NCI-H128 (cell line): ENCODE data around the gene MIOX.

Source experiments
- DNase-seq: peaks from one replicate; lab custom pipeline; 2025; ENCODE audit not compliant: unreplicated experiment; lab: John Stamatoyannopoulos, UW

The MIOX gene

DNA sequence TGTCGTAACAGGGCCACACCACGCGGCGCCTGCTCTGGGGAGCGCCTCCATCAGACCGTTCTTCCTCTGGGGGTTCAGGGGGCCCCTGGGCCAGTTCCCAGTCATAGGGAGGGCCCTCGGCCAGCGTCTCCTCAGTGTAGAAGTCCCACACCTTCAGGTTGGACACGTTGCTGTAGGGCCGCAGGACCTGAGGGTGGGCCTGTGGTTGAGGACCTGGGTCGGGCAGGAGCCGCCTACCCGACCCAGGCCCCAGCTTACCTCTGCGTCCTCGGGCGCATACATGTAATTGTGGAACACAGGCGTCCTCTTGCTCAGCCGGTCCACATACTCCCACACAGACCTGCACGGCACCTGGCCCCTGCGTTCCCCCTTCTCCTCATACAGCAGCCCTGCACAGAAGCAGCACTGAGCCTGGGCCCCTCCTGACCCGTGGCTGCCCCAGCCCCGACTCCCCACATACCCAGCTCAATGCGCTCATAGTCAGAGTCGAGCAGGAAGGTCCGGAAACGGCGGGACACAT lies 32.0 kb upstream of the MIOX start:
- DNase-seq = no peak

DNA sequence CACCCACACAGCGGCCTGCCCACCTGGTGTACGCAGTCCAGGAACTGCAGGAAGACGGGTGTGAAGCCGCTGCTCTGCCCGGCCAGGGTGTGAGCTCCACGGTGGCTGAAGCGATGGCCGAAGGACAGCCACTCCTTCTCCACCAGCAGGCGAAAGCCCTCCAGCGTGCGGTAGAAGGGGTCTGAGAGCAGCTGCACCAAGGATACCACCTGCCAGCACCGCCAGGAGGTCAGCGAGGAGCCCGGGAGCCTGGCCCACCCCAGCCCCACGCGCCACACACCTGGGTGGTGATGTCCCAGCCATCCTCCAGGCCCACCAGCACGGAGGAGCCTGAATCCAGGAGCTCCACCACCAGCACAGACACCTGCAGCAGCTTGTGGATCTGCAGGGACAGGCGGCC lies 31.5 kb upstream of the MIOX start:
- no peak for DNase-seq

DNA sequence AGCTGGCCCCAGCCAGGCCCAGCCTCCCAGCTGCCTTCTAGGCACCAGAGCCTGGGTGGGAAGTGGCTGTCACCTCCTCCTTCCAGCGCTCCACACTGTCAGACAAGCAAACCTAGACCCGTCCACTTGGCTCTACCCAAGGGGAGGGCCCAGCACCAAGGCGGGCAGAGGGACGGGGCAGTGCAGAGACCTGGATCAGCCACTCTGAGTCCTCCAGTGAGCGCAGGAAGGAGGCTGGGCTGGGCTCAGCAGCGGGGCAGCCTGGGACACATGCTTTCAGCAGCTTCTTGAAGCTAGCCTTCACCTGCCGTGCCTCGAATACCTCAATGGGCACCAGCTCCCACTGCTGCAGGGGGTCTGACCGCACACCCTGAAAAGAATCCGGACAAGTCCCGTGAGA lies 30.6 kb upstream of the MIOX start:
- DNase-seq = no peak

DNA sequence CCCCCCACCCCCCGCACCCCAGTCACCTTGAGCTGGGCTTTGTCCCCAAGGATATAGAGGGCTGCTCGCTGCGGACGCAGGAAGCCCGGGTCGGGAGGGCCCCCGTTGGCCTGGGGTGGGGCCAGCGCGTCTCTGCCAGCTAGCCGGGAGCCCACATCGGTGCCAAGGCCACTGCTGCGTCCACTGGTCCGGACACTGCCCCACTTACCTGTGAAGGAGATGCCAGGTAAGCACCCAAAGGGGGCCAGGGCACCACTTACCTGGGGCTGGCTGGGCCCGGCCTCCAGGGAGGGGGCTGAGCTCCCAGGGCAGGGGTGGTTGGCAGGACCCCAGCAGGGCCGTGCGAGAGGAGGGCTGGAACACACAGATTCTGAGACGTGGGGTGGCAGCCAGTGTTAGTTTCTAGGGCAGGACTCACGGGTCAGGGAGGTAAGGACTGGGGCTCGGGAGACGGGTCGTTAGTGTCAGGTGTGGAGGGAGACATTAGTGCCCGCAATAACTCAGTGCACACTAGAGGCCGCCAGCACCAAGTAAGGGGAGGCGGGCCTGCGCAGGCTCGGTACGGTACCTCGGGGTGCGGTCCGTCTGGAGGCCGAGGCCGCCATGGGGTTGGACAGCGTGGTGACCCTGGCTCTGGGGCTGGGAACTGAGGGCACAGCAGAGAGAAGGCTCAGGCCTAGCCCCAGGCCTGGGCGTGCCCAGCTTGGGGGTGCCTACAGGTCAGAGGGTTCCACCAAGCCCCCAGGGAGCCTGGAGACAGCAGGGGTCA lies 30.0 kb upstream of the MIOX start:
- no peak for DNase-seq

DNA sequence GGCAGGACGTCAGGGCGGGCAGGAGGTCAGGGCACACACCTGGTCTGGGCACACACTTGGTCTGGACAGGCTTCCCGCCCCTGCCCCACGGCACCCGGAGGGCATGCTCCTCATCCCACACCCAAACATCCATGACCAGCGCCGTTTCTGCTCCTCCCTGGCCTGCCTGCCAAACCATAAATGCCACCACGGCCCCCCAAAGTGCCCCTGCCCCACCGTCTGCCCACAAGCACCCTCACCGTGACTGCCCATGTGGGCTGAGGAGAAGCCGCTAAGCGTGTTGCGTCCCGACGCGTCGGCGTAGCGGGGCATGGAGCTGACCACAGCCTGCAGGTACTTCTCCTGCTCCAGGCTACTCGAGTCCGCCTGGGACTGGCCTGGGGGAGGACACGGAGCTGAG lies 27.6 kb upstream of the MIOX start:
- no peak for DNase-seq

DNA sequence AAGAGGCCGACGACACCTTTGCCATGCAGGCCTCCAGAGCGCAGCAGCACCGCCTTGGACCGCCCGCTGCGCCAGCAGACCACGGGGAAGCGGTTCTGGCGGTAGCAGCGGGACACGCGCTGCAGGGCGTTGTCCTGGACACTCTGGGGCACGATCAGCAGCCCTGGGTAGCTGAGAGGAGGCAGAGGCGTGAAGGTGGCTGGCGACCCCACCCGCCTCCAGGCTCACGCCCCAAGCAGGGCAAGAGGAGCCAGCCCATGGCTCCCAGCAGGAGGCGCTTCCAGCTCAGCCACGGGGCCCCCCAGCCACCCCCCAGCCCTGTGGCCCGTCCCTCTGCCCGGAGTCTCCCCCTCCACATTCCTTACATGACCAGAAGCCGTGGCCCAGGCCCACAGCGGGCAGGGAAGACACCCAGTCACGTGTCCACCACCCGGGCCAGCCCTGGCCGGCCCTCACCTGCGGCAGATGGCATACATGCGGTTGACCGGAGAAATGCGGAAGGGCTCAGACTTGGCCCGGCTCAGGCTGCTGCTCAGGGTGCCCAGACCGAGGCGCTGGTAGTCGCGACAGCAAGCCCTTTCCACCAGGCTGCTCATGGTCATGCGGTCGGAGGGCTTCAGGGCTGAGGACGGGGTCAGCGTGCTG lies 27.0 kb upstream of the MIOX start:
- no peak for DNase-seq

DNA sequence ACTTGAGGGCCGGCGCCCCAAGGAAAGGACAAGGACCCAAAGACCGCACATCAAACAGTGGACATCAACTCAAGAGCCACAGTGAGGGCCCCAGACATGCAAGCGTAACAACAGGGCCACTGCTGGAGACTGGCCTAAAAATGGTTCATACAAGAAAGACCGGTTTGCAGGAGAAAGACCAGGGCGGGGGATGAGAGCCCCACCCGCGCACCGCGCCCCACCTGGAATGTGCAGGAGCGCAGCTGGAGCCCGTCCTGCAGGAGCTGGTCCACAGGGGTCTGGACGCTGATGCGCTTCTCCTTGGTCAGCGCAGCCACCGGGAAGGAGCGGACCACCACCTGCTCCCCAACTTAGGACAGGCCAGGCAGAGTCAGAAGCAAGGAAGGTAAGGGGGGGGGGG lies 25.7 kb upstream of the MIOX start:
- no peak for DNase-seq

DNA sequence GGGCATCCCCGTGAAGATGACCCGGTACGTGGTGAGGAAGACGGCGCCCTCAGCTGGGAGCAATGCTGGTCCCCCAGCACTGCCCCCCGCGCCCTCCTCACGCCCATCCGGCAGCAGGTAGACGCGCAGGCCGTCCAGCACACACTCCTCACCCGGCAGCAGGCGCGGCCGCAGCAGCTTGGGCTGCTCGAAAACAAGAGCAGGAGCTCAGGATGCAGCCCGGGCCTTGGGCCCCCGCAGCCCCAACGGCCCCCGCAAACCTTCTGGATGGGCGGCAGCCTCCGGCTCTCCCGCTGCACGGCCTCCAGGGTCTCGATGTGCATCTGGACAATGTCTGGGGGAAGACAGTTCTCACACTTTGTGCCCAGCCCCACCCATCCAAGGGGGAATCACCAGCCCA lies 25.1 kb upstream of the MIOX start:
- DNase-seq = no peak

DNA sequence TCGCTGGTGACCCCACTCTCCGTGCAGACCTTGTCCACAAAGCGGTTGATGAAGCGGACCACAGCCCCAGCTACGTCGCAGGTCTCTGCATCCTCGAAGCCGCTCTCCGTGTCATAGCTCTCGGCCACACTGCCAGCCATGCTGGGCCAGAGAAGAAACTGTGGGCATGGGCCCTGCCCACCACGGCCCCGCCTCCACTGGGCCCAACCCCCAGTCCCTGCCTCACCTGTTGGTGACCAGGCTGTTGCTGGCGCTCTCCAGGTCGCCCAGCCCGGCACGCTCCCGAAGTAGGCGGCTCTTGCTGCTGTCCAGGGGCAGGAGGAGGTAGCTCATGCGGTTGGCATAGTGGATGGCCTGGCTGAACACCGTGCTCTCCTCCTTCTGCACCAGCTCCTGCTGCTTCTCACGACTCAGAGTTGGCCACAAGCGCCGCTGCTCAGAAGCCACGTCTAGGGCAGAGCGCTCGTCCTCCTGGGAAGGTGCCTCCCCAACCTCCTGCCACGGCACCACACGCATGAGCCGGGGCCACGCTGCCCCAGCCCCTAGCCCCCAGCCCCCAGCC lies 24.6 kb upstream of the MIOX start:
- DNase-seq = no peak

DNA sequence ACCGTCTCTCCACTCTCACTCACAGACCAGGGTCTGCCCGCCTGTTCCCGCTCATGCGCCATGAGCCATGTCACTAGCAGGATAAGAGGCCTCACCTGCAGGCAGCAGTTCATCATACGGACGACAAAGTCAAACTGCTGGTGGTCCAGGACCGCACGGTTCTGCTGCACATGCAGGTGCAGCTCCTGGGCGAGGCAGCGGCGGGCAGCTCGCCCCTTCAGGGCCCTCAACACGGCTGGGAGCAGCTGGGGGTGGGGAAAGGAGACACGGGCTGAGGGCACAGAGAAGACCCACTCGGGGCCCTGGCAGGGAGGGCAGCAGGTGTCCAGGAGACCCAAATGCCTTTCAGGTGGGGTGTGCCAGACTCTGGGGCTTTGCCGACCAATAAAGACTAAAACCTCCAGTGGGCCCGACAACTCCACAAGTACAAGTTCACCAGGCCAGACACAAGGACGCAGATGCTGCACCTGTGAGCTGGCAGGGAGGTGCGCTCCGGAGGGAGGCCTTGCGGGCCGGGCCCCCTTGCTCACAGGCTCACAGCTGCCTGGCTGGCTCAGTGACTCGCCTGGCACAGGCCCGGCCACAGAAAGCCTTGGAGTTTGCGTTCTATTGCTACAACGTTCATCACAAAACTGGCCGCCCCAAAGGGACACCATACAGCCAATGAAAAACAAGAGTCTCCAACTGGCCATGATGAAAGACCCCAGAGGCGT lies 23.3 kb upstream of the MIOX start:
- no peak for DNase-seq

DNA sequence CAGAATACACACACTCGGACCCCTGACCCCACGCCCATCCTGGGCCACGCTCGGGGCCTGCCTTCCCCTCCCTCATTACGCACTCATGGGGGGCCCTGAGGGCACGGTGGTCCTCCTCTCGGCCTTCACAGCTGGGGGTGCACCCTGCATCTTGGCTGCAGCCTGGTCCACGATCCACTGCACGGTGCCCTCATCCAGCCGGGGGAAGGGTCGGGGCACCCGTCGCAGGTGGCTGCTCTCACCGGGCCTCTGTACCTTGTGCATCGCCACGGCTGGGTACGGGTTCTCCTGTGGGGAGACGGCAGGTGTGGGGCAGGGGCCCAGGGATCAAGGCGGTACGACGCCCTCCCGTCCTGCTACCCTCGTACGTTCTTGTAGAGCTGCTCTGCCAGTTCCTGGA lies 22.2 kb upstream of the MIOX start:
- no peak for DNase-seq

DNA sequence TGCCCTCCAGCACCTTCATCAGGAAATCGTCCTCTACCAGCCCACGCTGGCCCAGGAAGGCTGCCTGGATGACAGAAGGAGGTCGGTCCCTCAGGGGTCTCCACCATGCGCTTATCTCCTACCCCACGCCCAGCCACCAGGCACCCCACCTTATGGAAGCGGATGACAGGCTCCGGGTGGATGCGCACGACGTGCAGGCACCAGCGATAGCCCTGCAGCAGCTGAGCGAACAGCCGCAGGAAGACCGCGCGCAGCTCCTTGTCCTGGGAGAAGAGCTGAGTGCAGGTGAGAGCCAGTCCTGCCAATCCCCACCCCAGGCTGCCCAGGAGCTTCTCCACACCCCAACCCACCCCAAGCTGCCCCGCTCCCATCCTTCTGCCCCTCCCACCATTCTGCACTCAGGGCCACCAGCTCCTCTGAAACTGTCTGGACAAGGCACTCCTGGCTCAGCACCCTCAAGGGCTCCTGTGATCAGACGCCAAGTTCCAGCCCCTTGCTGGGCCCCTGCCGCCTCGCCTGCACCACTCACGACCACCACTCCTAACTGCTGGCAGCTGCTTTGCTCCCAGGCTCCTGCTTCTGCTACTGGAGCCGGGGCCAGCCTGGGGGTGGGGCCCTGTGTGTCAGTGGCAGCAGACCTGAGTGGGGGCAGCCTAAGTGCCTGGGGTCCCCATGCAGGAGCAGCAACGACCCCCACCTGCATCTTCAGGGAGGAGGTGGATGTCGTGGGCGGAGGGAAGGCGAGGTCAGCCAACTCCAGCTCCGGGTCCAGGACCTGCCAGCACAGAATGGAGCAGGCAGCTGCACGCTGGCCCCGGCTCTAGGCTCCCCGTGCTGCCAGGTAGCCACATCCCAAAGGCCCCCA lies 21.4 kb upstream of the MIOX start:
- no peak for DNase-seq

DNA sequence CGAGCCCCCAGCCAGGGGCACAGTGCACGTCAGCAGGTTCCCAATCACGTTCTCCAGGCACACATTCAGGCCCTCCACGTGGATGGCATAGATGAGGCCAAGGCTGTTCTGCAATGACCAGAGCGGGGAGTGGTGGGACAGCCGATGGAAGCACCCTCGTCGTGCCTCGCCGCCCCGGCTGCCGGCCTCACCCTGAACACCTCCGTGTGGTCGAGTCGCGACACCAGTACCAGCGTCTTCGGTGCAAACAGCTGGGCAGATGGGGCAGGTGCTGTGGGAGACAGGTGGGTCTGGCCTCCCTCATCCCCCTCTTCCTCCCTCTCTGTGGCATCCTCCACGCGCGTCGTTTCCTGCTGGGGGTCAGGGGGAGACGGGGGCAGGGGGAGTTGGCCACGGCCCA lies 19.3 kb upstream of the MIOX start:
- no peak for DNase-seq

DNA sequence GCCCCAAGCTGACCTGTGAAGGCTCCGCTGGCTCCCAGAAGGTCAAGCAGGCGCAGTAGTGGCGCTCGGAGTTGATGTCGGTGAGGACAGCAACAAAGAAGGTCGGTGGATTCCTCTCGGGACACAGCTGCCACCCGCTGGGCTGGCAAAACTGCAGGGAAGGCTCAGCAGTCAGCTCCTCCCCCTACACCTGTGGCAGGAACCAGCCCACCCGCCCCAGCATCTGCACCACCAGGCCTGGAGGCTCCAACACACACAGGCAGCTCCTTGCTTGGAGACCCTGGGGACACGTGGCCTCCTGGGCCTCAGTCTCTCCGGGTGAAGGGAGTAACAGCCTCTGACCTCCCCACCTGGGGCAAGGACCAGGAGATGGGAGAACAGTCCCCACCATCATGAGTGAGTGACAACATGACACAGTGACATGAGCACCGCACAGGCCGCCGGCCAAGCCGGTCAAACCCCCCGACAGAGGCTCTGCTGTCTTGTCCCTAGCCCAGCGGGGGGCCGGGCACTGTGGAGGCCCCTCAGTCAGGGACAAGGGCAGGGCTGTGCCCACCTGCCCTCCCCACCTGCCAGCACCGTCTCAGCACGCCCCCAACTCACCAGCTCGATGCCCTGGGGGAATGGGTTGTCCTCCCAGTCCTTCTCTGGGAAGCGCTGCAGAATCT lies 18.8 kb upstream of the MIOX start:
- no peak for DNase-seq

DNA sequence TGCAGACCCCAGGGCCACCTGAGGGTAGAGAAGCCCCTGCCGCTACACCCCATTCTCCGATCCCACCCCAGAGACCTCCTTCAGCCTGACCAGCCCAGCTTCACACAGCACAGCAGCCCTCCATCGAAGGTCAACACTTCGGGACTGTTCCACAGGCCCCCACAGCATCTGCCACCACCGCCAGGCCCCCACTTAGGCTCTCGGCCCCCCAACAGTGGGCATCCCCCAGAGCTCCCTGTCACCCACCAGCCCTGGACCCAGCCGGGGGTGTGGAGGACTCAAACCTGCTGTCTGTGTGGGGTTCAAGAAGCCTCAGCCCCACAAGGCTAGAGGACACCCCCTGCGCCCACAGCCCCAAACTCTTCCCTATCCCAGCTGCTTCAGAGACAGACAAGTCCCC lies 18.0 kb upstream of the MIOX start:
- DNase-seq = no peak

DNA sequence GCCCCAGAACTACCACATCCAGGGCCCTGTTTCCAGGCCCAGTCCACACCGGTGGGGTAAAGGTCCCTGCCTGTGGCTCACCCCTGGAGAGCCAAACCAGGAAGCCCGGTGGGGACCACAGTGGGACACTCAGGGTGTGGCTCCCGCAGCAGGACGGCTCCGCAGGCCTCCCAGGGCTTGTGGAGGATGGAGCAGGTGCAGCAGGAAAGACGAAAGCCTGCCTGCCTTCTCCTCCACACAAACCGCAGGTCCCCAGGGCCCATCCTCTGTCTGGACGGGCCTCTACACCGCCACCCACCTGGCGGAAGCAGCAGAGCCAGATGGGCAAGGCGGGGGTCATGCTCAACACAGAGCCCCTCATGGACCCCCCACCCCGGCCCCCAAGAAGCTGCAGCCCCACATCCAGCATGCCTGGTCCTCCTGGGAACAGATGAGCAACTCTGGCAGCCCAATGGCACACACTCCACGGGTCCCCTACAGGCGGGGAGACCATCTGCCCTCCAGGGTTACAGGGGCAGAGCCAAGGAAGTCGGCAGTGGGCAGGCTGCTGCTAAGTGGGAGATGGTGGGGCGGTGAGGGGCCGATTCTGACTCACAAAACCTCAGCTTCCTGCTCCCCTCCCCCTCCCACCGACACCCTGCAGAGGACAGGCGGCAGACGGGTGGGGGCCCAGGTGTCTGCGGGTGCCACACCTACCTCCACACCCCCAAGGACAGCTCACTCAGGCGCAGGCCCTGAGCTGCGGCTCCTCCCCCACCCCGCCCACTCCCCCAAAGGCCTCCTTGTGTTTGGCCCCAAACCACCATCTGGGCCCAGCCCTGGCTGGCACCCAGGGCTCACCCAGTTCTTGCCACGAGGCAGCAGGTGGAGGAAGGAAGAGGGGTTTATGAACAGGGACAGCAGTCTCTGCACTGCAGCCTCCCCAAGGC lies 17.0 kb upstream of the MIOX start:
- no peak for DNase-seq

DNA sequence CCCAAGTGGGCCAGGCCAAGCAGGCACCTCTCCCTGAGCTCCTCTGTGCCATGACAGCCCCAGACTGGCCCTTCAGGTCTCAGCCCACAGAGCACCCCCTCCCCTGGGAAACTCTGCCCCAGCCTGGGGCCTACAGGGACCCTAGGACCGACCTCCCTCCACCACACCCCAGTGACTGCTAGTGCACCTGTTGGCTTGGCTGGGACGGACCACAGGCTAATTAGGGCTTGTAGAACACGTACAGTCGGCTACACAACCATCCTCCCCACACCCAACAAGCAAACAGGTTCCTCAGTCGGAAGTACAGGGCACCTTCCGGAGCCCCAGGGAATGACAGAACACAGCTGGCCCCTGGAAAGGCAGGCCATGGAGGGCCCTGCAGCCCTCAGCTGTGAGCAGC lies 16.2 kb upstream of the MIOX start:
- DNase-seq = no peak

DNA sequence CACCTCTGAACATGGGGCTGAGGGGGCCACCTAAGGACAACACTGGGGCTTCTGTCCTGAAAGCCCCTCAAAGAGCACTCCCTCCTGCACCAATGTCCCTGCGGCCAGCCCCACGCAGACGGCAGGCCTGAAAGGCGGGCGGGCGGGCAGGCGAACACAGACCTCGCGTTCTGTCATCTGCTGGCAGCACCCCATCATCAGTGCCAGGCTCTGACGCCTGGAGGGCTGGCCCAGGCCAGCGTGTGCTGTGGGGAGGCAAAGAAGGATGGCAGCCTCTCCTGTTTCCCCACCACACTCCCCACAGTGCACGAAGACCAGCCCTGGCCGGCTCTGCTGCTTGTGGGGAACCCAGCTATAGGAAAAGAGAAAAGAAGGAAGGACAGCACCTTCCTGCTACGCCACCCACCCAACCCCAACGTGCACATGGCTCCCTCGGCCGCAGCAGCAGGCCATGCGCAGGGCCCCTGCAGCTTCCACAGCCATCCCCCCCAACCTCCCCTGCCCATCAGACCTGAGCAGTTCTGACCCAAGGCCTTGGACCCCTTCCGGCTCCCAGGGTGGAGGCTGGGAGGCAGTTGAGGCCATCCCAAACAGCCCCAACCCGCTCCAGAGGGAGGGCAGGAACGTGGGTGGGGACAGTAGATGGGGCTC lies 15.3 kb upstream of the MIOX start:
- no peak for DNase-seq

DNA sequence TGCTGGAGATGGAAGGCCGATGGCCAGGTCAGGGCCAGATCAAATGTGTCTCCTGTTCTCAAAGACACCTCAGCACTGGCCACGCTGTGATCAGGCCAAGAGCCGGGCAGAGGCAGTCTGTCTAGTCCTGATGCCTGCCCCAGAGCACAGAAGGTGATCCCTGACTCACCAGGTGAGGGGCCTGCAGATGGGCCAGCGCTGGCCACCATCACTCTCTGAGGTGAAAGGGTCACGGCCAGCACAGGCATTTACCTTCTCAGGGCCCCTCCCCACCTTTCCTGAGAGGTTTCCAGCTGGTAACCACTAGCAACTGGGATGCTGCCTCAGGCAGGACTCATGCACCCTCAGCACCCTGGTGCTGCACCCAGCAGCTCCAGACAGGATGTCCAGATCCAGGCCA lies 14.7 kb upstream of the MIOX start:
- no peak for DNase-seq
